MV-4-11 (cell line): ENCODE data around the gene SLC15A4.
"Not testable (repeated sequence)": the region's sequence is repeated elsewhere in the genome, so short reads cannot be mapped to it uniquely, and the experiment has no call there.

ENCODE experiments used
- DNase-seq: peaks from one replicate; lab custom pipeline; 2025; lab: John Stamatoyannopoulos, UW

The SLC15A4 gene

GRCh38 chr12:128823916-128824839, at the start of gene SLC15A4:
SLC15A4 (minus strand) TSS chr12:128823958; CDS start chr12:128823943, 15 bp downstream.
- DNase-seq, result peak; percentile 89

GRCh38 chr12:128872303-128872702, 48.5 kb upstream of the SLC15A4 start:
- no peak for DNase-seq

DNA sequence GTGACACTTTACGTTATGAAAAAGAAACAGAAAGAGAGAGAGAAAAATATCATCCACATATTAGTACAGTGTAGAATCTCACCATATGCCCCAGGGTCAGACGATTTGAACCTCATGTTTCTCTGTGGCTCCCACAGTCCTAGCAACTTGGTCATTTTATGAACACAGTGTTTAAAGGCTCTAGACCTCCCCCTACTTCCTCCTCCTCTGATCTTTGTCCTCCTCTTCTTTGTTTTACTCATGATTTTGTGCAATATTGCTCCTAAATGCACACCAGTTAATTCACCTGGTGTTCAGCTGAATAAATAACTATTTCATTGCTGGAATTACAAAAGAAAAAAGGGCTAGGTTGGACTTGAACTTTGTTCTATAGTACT, 47.7 kb upstream of the SLC15A4 start:
- no peak for DNase-seq

GRCh38 chr12:128867466-128867865, 43.7 kb upstream of the SLC15A4 start:
- DNase-seq, result no peak

DNA sequence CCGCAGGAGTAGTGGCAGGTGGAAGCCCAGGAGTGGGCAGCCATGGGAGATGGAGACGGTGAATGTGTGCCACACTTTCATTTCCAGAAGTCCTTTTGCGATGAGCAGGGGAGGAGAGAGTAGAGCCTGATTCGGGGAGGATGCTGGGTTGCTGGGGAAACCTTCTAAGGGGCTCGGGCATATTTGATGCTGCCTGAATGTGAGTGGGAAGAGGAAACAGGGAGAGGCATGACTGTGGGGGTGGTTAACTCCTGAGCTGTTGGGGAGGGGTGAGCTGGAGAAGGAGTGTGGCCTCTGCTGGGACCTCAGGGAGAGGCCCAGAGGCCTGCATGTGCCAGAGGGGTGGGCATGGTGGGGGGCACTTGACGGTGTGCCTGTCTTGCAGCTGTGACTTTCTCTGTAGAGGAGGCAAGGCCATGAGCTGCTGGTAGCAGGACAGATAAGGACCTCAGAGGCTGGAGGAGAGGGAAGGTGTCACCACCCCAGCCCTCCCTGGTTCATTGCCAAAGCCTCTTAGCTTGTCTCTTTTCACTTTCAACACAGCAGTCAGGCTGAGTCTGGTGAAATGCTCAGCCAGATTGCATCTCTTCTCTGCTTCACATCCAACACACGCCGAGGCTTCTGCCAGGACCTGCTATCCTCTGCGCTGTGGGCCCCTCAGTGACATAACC, 40.9 kb upstream of the SLC15A4 start:
- no peak for DNase-seq

DNA sequence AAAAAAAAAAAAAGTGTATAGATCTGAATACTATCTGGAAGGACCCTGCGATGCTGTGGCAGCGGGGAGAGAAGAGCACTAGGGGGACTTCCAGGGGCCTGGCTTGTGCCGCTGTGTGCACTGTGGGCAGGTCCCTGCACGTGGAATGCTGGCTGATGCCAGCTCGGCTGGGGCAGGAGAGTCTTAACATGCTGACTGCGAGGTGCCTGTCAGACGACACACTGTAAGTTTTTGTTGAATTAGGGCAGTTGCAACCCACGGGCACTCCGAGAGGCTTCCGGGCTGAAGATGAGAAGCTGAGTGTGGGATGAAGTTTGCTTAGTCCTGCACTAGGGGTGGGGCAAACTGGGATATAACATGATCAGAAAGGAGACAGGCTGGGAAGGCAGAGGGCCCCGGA, 40.2 kb upstream of the SLC15A4 start:
- DNase-seq, result no peak

- no peak for DNase-seq
Measured at GRCh38 chr12:128861226-128862016, 37.7 kb upstream of the SLC15A4 start.

GRCh38 chr12:128859311-128859710, 35.6 kb upstream of the SLC15A4 start:
- no peak for DNase-seq

DNA sequence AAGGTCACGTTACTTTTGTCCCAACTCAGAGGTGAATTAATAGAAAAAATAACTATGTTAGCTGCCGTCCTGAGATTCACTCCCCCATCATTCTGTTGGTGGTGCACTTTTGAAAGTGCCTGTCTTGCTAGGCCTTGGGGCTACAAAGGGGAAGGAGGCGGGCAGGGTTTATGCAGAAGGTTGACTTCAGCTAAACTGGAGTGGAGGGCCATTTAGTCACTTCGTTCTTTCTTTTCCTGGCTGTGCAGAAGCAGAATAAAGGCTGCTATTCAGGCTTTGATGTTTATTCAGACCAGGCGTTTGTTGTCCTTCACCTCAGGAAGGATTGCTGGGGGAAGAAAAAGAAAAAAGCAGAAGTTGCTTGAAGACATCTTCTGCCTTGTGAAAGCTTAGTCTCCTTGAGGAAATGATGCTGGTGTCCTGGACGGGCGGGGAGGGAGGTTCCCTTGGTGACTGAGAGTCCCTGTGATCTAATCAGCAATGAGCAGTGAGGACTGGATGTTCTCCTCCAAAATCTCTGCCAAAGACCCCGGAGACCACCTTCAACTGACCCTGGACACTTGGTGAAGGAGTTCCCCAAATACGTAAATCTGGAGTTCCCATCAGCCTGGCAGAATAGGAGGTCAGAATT, 33.5 kb upstream of the SLC15A4 start:
- DNase-seq, result peak; percentile 86

DNA sequence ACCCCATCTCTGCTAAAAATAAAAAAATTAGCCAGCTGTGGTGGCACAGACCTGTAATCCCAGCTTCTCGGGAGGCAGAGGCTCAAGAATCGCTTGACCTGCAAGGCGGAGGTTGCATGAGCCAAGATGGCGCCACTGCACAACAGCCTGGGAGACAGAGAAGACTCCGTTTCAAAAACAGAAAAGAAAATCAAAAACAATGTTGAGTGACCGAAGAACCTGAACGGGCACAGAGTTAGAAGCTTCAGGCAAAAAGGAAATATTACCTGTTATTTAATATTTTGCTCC, 33.0 kb upstream of the SLC15A4 start:
- DNase-seq, result no peak

- DNase-seq, result no peak
Measured at GRCh38 chr12:128856035-128856790, 32.5 kb upstream of the SLC15A4 start.

GRCh38 chr12:128853600-128854197, 29.9 kb upstream of the SLC15A4 start:
- no peak for DNase-seq

GRCh38 chr12:128852885-128853599, 29.3 kb upstream of the SLC15A4 start, which contains the start of gene GLT1D1:
GLT1D1 (plus strand) TSS chr12:128853478; CDS start chr12:128853582, 104 bp downstream.
- DNase-seq, result no peak

DNA sequence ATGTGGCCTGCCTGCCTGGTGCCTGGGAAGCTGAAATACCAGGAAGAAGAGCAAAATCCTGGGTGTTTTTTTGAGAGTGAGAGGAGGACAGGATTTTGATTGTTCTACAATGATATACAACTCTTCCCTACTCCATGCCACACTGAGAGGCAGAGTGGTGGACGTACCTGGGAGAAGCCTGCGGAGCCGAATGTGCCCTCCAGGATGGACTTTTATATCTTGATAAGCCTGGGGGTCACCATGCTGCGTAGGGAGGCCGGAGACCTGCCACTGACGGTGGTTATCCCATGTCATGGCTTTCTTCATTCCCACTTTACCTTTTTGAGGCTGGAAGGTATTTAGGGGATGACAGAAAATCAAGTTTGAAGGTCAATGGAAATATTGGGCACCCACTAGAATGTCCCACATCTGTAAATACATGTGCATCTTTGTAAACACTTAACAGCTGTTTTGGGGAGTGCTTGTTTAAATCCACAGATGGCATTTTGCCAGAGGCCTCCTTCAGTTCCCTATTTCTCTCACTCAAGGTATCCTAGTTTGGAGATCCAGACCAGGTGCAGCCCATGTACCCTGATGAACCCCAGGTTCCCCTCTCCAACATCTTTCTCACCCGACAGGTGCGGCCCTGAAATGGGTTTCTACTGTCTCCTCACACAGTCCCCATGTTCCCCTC, 28.4 kb upstream of the SLC15A4 start:
- no peak for DNase-seq

DNA sequence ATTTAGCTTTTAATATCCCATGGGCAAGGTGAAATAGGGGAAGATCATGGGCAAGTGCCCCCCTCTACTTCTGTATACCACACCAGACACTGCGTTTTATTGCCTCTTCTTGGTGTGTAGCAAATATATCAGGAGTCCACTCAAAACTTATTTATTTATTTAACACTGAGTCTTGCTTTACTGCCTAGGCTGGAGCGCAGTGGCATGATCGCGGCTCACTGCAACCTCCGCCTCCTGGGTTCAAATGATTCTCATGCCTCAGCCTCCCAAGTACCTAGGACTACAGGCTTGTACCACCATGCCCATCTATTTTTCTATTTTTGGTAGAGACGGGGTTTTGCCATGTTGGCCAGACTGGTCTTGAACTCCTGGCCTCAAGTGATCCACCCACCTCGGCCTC, 27.7 kb upstream of the SLC15A4 start:
- not testable (repeated sequence) for DNase-seq

DNA sequence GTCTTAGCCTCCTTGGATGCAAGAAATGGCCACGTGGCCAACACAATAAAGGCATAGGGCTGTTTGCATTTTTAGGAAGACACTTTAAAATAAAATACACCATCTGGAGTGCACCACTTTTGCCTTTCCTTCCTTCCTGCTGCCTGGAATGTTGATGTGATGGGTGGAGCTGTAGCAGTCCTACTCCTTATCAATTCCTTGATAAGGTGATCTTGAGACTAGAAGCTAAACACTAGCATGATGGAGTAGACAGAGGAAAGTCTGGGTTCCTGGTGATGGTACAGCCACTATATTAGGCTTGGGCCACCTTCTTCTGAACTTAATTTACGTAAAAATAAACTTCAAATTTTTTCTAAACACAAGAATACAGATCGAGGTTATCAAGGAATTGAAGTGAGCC, 26.6 kb upstream of the SLC15A4 start:
- no peak for DNase-seq

DNA sequence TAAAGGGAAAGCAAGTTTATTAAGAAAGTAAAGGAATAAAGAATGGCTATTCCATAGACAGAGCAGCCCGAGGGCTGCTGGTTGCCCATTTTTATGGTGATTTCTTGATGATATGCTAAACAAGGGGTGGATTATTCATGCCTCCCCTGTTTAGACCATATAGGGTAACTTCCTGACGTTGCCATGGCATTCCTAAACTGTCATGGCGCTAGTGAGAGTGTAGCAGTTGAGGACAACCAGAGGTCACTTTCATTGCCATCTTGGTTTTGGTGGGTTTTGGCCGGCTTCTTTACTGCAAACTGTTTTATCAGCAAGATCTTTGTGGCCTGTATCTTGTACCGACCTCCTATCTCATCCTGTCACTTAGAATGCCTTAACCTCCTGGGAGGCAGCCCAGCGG, 26.0 kb upstream of the SLC15A4 start:
- DNase-seq, result not testable (repeated sequence)

DNA sequence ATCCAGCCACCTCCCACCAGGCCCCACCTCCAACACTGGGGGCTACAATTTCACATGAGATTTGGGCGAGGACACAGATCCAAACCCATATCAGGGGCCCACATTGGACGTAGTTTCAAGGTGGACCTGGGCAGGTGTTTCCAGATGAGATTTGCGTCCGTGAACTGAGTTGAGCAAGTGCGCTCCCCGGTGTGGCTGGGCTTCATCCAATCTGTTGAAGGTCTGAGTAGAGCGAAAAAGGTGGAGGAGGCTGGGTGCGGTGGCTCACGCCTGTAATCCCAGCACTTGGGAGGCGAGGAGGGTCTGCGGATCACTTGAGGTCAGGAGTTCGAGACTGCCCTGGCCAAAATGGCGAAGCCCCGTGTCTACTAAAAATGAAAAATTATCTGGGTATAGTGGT, 24.6 kb upstream of the SLC15A4 start:
- no peak for DNase-seq

DNA sequence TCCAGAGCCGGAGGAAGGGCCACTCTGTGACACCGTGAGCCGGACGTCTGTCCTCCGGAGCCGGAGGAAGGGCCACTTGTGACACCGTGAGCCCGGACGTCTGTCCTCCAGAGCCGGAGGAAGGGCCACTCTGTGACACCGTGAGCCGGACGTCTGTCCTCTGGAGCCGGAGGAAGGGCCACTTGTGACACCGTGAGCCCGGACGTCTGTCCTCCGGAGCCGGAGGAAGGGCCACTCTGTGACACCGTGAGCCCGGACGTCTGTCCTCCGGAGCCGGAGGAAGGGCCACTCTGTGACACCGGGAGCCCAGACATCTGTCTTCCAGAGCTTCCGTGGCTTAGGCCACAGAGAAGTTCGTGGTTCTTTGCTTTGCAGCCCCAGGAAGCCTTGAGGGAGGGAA, 22.9 kb upstream of the SLC15A4 start:
- not testable (repeated sequence) for DNase-seq
